Neural cell (in vitro differentiated cells): ENCODE measurements around the gene ABHD14A. TPM values are rescaled to one million over a fixed set of nuclear protein-coding genes. Genes with fewer than 3 reads are reported as not detected.

Experiments
- H2AFZ ChIP-seq: fragments of 200-600, 300-800 bp; sonication (generic), shearing (Covaris generic); 2 replicates; pipeline ENCODE4 v1.6.0; 2014; ENCODE audit warnings: low read depth, mild to moderate bottlenecking, antibody characterized with exemption, low read length, moderate library complexity
- H3F3A ChIP-seq: fragments of 200-600 bp; shearing (Covaris generic); 2 replicates; pipeline ENCODE4 v1.6.1; 2016; ENCODE audit warnings: mild to moderate bottlenecking, moderate library complexity, mixed read lengths, antibody characterized with exemption, low read length; ENCODE audit not compliant: insufficient read depth, poor library complexity, severe bottlenecking
- H3K27ac ChIP-seq: fragments of 200-600, 300-800 bp; sonication (generic), shearing (Covaris generic); 2 replicates; pipeline ENCODE4 v1.5.1; 2014; ENCODE audit warnings: mild to moderate bottlenecking, low read length, moderate library complexity
- H3K27me3 ChIP-seq: fragments of 300-800, 200-600 bp; sonication (generic), shearing (Covaris generic); 2 replicates; pipeline ENCODE4 v1.6.0; 2014; ENCODE audit warnings: mild to moderate bottlenecking, low read depth, low read length, moderate library complexity; ENCODE audit not compliant: insufficient read depth
- H3K36me3 ChIP-seq: fragments of 300-800, 200-600 bp; sonication (generic), shearing (Covaris generic); 2 replicates; pipeline ENCODE4 v1.5.1; 2014; ENCODE audit warnings: mild to moderate bottlenecking, antibody characterized with exemption, low read length, moderate library complexity; ENCODE audit not compliant: insufficient read depth
- H3K4me2 ChIP-seq: fragments of 300-800, 200-600 bp; sonication (generic), shearing (Covaris generic); 2 replicates; pipeline ENCODE4 v1.6.0; 2014; ENCODE audit warnings: mild to moderate bottlenecking, low read length
- H3K4me3 ChIP-seq: fragments of 300-800, 200-600 bp; sonication (generic), shearing (Covaris generic); 2 replicates; pipeline ENCODE4 v1.5.1; 2014; ENCODE audit warnings: mild to moderate bottlenecking, low read length, moderate library complexity
- H3K79me2 ChIP-seq: fragments of 200-600 bp; shearing (Covaris generic); replicated peaks from 2 replicates; pipeline ENCODE4 v1.6.0; 2014; ENCODE audit warnings: mild to moderate bottlenecking, low read length, moderate library complexity; ENCODE audit not compliant: insufficient read depth
- H3K9ac ChIP-seq: fragments of 300-800, 200-600 bp; sonication (generic), shearing (Covaris generic); 2 replicates; pipeline ENCODE4 v1.6.1; 2016; ENCODE audit warnings: mild to moderate bottlenecking, low read length, mixed read lengths
- H3K9me2 ChIP-seq: fragments of 200-600 bp; shearing (Covaris generic); 2 replicates; pipeline ENCODE4 v1.6.1; 2016; ENCODE audit warnings: mild to moderate bottlenecking, low read length, mixed read lengths; ENCODE audit not compliant: insufficient read depth
- H3K9me3 ChIP-seq: fragments of 200-600, 300-800 bp; sonication (generic), shearing (Covaris generic); 2 replicates; pipeline ENCODE4 v1.6.1; 2016; ENCODE audit warnings: mild to moderate bottlenecking, mixed run types, low read length, moderate library complexity, mixed read lengths
- H4K20me1 ChIP-seq: fragments of 200-600 bp; shearing (Covaris generic); 2 replicates; pipeline ENCODE4 v1.6.1; 2016; ENCODE audit warnings: mild to moderate bottlenecking, mixed run types; ENCODE audit not compliant: insufficient read depth
- CTCF ChIP-seq: fragments of 450-650 bp; IDR thresholded peaks from 2 replicates; pipeline ENCODE4 v1.5.1; 2014; ENCODE audit warnings: antibody characterized with exemption, mild to moderate bottlenecking, moderate library complexity; ENCODE audit not compliant: poor library complexity, severe bottlenecking
- EP300 ChIP-seq: fragments of 450-650 bp; conservative IDR thresholded peaks from 2 replicates; pipeline ENCODE4 v1.6.1; 2014; ENCODE audit warnings: antibody characterized with exemption, mild to moderate bottlenecking, moderate library complexity; ENCODE audit not compliant: poor library complexity, severe bottlenecking
- EZH2 ChIP-seq: fragments of 200-600, 300-800 bp; shearing (Covaris generic), sonication (generic); IDR thresholded peaks from 2 replicates; pipeline ENCODE4 v1.6.1; 2014; ENCODE audit warnings: antibody characterized with exemption, low read length, borderline replicate concordance, mild to moderate bottlenecking; ENCODE audit not compliant: insufficient read depth, poor library complexity, severe bottlenecking
- MXI1 ChIP-seq: fragments of 450-650 bp; conservative IDR thresholded peaks from 2 replicates; pipeline ENCODE4 v1.6.1; 2014; ENCODE audit warnings: antibody characterized with exemption, mild to moderate bottlenecking; ENCODE audit not compliant: poor library complexity, severe bottlenecking
- POLR2AphosphoS5 ChIP-seq: IDR thresholded peaks from 2 replicates; pipeline ENCODE4 v1.6.1; 2012
- RAD21 ChIP-seq: fragments of 450-650 bp; conservative IDR thresholded peaks from 2 replicates; pipeline ENCODE4 v1.6.1; 2014; ENCODE audit warnings: antibody characterized with exemption, mild to moderate bottlenecking, moderate library complexity
- REST ChIP-seq: IDR thresholded peaks from 2 replicates; pipeline ENCODE4 v1.6.1; 2012; ENCODE audit warnings: borderline replicate concordance
- SMC3 ChIP-seq: fragments of 450-650 bp; conservative IDR thresholded peaks from 2 replicates; pipeline ENCODE4 v1.6.1; 2014; ENCODE audit warnings: antibody characterized with exemption, mild to moderate bottlenecking, moderate library complexity; ENCODE audit not compliant: poor library complexity
- TAF1 ChIP-seq: IDR thresholded peaks from 2 replicates; pipeline ENCODE4 v1.6.1; 2012; ENCODE audit warnings: low read depth
- polyA plus RNA-seq: library from polyadenylated mRNA; depleted of rRNA; stranded (reverse); fragments of >200 nt; gene quantifications from 2 replicates; pipeline ENCODE4 v1.2.3, GENCODE V29; 2014

Gene ABHD14A
- polyA plus RNA-seq, 1 donor from 2014 or later: 57.8 TPM

- Histone ChIP-seq H3K4me2 (peak overlapping the region; percentile 94), H3K9ac (peak overlapping the region; percentile 87), H2AFZ (no peak overlapping the region), H3K27ac (peak overlapping the region; percentile 67), H4K20me1 (no peaks in the 10 kb centered on the region), H3K36me3 (no peaks in the 10 kb centered on the region), H3K4me3 (peak overlapping the region; percentile 74), H3K9me2 (no peaks in the 10 kb centered on the region), H3K27me3 (no peaks in the 10 kb centered on the region), H3F3A (no peaks in the 10 kb centered on the region), H3K79me2 (peaks cover 31% of the 10 kb centered on the region), H3K9me3 (no peaks in the 10 kb centered on the region)
- no peak for TF ChIP-seq POLR2AphosphoS5
- TF ChIP-seq MXI1: no peak
- no peak for TF ChIP-seq CTCF
- TF ChIP-seq REST: no peak
- TF ChIP-seq SMC3: no peak
- TF ChIP-seq TAF1: no peak
- TF ChIP-seq RAD21: no peak
- TF ChIP-seq EZH2: no peak
- no peak for TF ChIP-seq EP300
Observed at GRCh38 chr3:51966016-51966415, 8.8 kb upstream of the ABHD14A start.

- H3K79me2 ChIP-seq: peaks cover 31% of the 10 kb centered on the region
- H3K9ac ChIP-seq: peak overlapping the region; percentile 87
- no peaks in the 10 kb centered on the region for H3K9me3 ChIP-seq
- H3K27me3 ChIP-seq: no peaks in the 10 kb centered on the region
- H3K4me3 ChIP-seq: peak overlapping the region; percentile 74
- TF ChIP-seq POLR2AphosphoS5: no peak
- no peak for TF ChIP-seq REST
- no peak for TF ChIP-seq EP300
- TF ChIP-seq CTCF: no peak
- no peak for TF ChIP-seq RAD21
- no peak for TF ChIP-seq MXI1
- TF ChIP-seq SMC3: no peak
- TF ChIP-seq EZH2: no peak
- TF ChIP-seq TAF1: no peak
- H2AFZ ChIP-seq: peak overlapping the region; percentile 60
- peak overlapping the region; percentile 67 for H3K27ac ChIP-seq
- H3K4me2 ChIP-seq: peak overlapping the region; percentile 94
- no peaks in the 10 kb centered on the region for H3F3A ChIP-seq
- no peaks in the 10 kb centered on the region for H3K9me2 ChIP-seq
- H4K20me1 ChIP-seq: no peaks in the 10 kb centered on the region
- H3K36me3 ChIP-seq: no peaks in the 10 kb centered on the region
Observed at GRCh38 chr3:51966486-51966885, 8.4 kb upstream of the ABHD14A start.
